Fibroblast of villous mesenchyme (primary cell): ENCODE data around the gene NKAIN2. TPM values are rescaled to one million over a fixed set of nuclear protein-coding genes. Genes with fewer than 3 reads are reported as not detected.

Experiments used
- DNase-seq: peaks from one replicate; pipeline ENCODE4 v3.0.0-alpha.2; 2010; ENCODE audit warnings: low read depth
- H3K4me3 ChIP-seq: 2 replicates; pipeline ENCODE4 v1.5.1; 2011; ENCODE audit warnings: low read depth, mild to moderate bottlenecking, low read length
- CTCF ChIP-seq: IDR thresholded peaks from 2 replicates; pipeline ENCODE4 v1.5.1; 2012; ENCODE audit warnings: low read depth, mild to moderate bottlenecking, low read length; ENCODE audit not compliant: insufficient read depth
- total RNA-seq: library from RNA; depleted of rRNA; stranded (reverse); fragments of >200 nt; gene quantifications from 2 replicates; pipeline ENCODE4 v1.2.3, GENCODE V29; 2012

The NKAIN2 gene
- total RNA-seq, 1 donor, result not detected

- no peak for DNase-seq
- TF ChIP-seq CTCF, result no peak
- no peak overlapping the region for H3K4me3 ChIP-seq
These were observed 786.3 kb downstream of the NKAIN2 start for GRCh38 chr6:124590001-124590400.

GRCh38 chr6:124599656-124600055 is 796.0 kb downstream of the NKAIN2 start:
- no peak for TF ChIP-seq CTCF
- H3K4me3 ChIP-seq, result no peak overlapping the region

GRCh38 chr6:124604719-124605118 is 801.1 kb downstream of the NKAIN2 start:
- no peak for TF ChIP-seq CTCF
- DNase-seq, result no peak
- no peak overlapping the region for H3K4me3 ChIP-seq

More at GRCh38 chr6:124599656-124600055, 796.0 kb downstream of the NKAIN2 start:
- no peak for DNase-seq

- no peak overlapping the region for H3K4me3 ChIP-seq
- no peak for TF ChIP-seq CTCF
- DNase-seq, result no peak
These were observed 803.5 kb downstream of the NKAIN2 start for GRCh38 chr6:124607119-124607627.

GRCh38 chr6:124613031-124613430 is 809.4 kb downstream of the NKAIN2 start:
- TF ChIP-seq CTCF, result no peak
- H3K4me3 ChIP-seq, result no peak overlapping the region
- no peak for DNase-seq

- no peak for TF ChIP-seq CTCF
- H3K4me3 ChIP-seq, result no peak overlapping the region
- DNase-seq, result no peak
These were observed 818.7 kb downstream of the NKAIN2 start for GRCh38 chr6:124622351-124622750.

GRCh38 chr6:124633655-124634054 is 830.0 kb downstream of the NKAIN2 start:
- TF ChIP-seq CTCF, result no peak
- DNase-seq, result no peak

More at GRCh38 chr6:124633655-124634054, 830.0 kb downstream of the NKAIN2 start:
- H3K4me3 ChIP-seq, result no peak overlapping the region
